T-helper 2 cell (primary cell): ENCODE data around the gene WWOX.
"Not testable (repeated sequence)": the region's sequence is repeated elsewhere in the genome, so short reads cannot be mapped to it uniquely, and the experiment has no call there.

Experiments used
- DNase-seq, 5 experiments: peaks; one replicate each; pipeline versions ENCODE4 v3.0.0 to v3.0.0-alpha.2; 2012 to 2022

Gene WWOX

DNA sequence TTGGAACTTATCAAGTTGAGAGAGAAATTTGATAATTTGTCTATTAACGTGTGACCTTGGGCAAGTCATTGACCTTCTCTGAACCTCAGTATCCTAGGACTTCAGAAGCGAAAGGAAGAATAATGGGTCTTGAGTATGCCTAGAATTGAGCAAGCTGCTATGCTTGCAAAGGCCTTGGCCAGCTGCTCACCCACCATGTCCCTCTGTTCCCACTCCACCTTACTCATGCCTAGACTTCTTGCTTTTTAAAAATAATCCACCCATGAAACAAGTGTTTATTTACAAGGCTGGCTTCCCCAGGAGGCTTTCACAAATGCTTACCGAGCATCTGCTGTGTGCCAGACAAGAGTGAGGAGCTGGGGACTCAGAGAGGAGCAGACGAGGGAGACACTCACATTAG is 910.4 kb downstream of the WWOX start:
- DNase-seq = no peak

DNA sequence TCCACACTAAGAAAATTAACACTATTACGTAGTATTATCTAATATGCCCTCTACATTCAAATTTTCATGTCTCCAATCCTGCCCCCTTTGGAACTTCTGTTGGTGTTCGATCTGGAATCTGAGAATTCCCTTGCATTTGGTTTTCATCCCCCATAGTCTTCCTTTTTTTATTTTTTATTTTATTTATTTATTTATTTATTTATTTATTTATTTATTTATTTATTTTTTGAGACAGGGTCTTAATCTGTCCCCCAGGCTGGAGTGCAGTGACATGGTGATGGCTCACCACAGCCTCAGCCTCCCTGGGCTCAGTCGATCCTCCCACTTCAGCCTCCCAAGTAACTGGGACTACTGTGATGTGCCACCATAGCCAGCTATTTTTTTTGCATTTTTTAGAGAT is 911.8 kb downstream of the WWOX start:
- DNase-seq = no peak

DNA sequence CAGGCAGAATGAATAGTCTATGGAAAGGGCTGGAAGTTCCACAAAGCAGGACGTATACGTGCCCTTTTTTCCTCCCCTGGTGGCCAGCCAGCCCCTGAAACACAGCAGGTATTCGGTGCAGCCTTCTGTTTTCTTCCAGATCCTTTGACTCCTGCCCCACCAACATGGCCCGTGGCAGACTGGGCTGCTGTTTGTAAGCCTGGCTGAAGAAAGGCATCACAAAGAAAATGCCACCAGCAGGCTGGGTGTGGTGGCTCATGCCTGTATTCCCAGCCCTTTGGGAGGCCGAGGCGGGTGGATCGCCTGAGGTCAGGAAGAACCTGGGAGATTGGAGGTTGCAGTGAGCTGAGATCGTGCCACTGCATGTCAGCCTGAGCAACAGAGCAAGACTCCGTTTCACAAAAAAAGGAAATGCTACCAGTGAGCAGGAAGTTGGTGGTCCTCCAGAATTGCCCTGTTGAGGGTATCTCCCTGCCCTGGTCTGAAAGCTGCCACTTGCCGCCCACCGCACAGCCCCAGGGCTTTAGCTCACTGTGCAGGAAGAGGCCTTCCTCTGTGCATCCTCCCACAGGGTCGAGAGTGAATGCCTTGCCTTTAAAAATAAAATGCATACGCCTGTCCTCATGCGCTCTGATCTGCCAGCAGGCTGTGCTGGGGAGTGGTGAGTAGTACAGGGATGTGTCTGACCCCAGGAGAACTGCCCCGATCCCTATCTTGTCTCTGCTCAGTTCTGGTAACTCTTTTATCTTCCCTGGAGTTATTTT is 913.4 kb downstream of the WWOX start:
- DNase-seq = peak in 1 of 5 experiments; percentile 27

DNA sequence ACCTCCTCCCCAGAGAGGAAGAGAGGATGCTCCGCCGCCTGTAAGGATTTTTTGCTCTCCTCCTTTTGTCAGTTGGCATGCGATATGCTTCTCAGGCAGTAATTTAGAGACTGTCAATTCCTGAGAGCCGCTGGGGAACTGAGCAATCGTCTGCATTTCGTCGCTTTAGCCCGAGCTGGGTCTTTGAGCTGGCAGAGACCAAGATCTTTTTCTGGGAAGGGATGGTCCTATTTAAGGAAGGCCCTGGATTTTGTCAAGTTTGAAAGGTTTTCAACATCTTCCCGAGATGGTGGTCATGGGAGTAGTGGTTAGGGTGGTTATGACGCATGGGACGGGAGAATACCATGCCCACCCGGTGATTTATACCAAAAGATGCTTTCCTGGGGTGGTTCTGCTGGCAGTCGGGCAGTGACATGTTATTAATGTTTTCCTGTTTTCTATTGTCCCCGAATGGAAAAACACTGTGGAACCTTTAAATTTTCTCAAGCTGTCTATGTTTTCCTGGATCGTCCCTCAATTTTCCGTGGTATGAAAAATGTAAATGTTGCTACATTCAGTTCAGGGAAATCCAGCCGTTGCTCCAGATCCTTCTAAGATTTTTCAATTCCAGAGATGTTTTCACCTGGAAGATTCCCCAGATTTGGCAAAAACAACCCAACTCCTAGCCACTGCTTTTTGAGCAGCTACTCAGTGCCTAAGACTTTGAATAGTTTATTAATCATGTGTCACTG is 914.6 kb downstream of the WWOX start:
- no peak for DNase-seq

DNA sequence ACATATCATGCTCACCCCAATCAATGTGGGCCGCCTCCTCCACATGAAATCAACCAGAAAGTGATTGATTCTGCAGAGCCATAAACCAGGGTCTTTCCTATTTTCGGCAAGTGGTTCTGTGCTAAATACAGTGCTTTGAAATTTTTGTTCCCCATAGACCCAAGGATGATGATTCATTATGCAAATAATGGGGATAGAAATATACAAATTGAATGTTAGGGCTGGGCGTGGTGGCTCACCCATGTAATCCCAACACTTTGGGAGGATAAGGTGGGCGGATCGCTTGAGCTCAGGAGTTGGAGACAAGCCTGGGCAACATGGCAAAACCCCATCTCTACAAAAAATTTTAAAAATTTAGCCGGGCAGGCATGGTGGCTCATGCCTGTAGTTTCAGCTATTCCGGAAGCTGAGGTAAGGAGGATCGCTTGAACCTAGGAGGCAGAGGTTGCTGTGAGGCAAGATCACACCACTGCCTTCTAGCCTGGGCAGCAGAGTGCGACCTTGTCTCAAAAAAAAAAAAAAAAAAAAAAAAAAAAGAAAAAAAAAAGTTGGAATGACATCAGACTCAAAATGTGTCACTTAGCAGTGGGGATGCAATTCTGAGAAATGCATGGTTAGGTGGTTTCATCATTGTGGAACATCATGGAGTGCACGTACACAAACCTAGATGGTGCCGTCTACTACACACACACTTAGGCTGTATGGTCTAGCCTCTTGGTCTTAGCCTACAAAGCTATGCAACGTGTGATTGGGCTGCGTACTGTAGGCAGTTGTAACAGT is 919.4 kb downstream of the WWOX start:
- no peak for DNase-seq

DNA sequence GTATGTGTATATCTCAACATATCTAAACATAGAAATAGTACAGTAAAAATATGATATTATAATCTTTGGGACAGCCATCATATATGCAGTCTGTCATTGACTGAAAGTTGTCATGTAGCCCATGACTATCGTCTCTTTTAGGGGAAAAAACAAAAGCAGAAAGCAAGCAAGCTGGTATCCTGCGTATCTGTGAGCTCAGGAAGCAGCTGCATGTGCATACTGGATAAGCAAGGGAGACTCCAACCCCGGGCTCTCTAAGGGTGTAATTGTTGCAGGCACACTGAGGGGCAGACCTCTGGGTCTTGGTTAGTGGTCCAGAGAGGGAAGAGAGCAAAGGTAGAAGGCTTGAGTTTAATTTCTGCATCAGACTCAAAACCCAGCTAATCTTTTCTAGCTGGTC is 920.0 kb downstream of the WWOX start:
- no peak for DNase-seq

DNA sequence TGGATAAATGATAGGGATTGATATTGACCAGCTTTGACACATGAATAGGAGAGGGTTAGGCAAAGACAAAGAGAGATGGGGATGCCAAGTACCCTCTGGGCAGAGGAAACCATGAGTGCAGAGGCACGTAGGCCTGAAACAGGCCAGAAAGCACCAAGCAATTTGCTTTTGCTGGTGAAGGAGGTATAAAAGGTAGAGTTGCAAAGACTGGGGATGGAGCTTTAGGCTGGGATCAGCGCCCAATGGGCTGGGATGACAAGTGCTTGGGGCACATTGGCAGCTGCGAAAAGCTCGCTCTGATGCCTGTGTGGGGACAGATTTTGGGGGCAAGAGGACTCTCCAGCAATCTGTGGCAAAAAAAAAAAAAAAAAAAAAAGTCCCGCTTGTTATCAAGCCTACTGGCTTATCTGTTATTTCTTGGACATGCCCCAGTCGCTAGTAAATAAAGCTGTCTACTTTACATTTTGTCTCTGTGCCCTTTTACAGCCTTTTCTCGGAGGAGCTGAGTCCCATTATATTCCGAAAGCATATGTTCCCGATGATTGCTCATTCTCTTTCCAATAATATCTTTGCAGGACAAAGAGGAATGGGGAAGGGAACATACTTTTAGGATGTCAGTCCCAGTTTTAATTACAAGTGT is 922.7 kb downstream of the WWOX start:
- DNase-seq = no peak

DNA sequence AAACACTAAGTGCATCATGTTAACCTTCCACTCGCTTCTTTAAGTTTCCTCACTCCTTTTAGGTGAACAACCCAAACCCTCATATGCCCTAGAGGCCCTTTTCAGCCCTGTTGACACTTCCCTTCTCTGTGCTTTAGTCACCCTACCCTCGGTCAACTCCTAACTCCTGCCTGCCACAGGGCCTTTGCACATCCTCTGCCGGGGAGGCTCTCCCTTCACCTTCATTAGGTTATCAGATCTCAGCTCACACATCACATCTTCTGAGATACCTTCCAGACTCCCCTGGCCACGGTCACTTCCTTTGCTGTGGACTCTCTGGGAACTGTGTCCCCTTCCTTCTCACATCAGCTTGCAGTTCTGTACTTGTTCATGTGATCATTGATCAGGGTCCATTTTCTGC is 926.7 kb downstream of the WWOX start:
- DNase-seq = no peak

DNA sequence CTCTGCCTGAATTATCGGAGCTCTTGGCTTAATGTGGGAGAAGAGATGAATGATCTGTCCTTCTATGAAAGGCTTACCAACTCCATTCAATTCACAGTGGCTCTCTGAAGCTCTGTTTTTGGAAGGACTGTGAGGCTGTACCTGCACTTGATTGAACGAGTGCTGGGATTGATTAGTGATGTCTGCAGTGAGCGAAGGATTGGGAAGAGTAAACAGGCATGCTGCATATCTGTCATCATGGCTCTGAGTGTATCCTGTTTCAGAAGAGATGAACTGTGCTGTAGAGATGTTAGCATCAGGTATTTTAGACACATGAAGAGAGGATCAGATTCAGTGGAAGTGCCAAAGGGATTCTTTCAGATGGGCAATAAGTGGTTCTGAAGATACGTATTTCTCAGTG is 937.1 kb downstream of the WWOX start:
- no peak for DNase-seq

DNA sequence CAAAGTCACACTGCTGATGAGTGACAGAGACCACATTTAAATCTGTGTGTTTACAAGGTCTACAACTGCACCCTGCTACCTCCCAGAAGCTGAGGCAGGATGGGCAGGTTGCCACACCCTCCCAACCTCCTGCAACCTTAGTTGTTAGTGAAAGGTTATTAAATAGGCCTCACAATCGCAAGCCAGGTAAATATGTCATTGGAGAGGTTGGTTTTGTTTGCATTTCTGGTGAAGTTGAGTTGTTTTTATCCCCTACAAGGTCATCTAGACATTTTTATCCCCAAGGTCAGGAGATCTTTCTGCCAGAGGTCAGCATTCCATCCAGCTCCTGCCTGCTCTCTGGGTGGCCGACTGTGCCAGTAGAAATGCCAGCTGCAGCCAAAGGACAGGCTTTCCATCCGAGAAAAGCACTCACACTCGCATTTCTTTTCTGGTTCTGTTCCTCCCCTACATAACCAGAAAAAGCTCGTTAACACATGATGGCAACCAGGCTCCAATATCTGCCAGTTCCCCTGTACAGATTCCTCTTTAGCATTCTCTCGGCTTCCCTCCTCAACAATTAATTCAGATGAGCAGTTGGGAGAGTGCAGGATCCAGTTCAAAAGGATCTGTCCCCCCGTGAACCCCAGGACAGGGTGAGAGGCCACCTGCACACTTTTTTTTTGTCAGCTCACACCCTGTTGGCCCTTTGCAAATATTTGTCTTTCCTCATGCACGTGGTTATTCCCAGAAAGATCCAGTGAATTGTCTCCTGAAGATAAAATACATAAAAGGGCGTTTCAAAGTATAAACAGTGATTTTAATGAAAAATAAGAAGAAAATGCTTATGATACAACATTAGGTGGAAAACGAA is 938.3 kb downstream of the WWOX start:
- DNase-seq = no peak

DNA sequence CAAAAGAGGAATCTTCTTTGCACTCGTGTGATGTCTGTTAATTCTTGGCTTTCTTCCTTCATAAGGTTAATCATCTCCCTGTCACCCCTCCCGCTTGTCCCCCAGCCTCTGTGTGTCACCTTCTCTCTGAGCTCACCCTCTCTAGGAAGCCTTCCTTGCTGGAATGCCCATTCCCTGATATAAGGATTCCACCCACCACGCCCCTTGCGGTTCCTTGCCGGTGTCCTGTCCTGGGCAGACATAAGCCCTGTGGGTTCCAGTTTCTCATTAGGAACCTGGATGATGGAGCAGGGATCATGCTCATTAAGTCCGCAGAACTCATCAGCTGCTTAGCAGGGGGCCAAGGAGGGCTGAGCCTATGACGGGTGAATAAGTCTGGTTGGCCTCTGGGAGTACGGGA is 941.8 kb downstream of the WWOX start:
- DNase-seq = no peak

DNA sequence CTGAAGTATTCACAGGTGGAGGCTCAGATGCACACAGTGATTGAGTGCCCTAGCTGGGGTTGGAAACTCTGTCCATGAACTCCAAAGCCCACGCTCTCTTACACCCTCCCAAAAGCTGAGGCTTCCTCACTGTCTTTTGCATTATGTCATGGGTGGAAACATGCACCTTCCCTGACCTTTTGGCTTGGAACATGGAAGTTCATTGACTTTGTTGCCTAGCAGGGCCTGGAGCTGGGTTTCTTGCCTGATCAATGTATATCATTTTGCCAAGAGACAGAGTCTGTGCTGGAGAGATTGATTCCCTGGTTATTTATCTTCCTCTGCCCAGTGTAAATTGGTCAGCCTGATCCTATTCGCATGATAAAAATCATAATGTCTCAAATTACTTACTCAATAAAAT is 942.7 kb downstream of the WWOX start:
- no peak for DNase-seq

DNA sequence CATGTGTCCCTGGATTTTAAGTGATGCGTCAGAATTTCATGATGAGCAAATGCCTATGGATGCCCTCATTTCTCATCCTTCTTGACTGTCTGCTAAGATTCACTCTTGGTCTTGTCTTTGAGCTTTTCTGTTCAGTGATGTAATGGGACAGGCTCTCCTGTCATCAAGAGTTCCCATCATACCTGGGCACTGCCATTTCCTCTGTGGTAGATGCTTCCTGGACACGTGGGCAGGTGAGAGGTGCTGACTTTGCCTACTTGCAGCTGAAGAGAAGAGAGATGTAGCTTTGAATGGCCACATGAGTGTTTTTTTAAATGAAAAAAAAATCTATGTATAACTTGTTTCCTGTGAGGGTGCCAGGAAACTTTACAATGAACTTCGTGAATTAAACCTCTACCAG is 943.4 kb downstream of the WWOX start:
- DNase-seq = peak in 2 of 5 experiments; percentile 40 to 63

DNA sequence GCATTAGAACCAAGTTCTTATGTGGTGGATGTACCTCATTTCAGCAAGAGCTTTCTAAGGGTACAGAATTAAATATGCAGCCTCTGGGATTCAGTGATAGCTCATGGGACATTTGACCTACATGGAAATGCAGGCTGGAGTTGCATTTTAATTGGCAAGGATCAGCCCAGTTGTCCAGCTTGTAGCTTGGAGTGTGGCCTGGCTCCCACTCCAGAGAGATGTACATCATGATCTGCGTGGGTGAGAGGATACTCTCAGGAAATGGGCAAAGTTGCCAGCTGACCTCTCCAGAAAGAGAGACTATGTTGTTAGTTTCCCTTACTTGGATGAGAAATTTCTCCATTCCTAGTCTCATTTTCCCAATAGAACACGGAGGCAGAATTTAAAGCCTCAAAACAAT is 945.7 kb downstream of the WWOX start:
- DNase-seq = no peak

DNA sequence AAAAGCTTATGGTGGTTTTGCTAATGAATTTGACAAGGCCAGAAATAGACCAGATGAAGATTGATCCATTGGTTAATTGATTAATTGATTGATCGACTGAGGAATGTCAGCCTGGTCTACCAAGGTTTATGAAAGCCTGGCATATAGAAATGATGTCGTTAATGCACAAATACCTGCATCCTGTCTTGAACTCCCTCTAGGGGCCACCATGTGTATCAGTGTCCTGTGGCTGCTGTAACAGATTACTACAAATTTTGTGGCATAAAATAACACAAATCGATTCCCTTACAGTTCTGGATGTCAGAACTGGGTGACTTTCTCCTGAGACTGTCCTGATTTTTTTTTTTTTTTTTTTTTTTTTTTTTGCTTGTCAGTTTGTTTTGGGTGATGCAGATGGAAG is 947.9 kb downstream of the WWOX start:
- peak in 1 of 5 experiments; percentile 72 for DNase-seq

DNA sequence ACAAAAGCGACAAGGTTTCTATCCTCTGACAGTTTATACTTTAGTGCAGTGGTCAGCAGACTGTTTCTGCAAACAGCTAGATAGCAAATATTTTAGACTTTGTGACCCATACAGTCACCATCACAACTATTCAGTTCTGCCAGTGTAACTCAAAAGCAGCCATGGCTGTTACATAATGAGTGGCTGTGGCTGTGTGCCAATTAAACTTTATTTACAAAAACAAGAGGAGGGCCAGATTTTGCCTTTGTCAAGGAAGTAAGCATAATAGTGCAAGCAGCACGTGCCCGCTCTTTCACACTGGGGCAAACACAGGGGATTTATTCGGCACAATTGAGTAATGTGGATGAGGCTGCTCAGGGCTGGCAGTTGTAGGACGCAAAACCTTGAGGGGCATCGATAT is 949.6 kb downstream of the WWOX start:
- DNase-seq = no peak

DNA sequence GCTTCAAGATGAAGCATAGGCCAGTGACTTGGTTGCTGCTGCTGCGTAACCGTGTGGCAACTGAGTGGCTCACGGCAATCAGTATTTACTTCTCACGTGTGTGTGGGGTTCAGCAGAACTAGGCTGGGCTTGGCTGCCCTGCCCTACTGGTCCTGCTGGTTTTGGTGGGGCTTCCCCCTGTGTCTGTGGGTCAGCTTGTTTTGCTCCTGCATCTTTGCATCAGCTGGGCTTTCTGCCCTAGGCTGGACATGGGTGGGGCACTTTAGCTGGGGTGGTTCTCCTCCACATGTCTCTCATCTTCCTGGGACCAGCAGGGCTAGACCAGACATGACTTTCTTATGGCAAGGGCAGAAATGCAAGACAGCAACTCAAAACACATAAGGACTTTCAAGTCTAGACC is 950.6 kb downstream of the WWOX start:
- no peak for DNase-seq

DNA sequence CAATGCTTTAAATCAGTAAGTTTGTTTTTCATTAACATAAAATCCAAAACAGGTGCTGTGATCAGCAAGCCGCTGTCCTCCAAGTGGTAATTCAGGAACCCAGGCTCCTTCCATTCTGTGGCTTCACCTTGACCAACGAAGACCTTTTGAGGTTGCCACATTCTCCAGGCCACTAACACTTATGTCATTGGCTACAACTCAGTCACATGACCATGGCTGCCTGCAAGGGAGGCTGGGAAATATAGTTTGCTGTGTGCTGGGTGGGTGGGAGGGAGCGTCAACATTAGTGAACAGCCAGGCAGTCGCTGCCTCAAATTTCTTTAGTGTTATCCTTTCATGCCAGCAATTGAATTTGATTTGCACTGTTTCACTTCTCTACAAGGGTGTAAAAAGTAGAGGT is 951.9 kb downstream of the WWOX start:
- DNase-seq = no peak

DNA sequence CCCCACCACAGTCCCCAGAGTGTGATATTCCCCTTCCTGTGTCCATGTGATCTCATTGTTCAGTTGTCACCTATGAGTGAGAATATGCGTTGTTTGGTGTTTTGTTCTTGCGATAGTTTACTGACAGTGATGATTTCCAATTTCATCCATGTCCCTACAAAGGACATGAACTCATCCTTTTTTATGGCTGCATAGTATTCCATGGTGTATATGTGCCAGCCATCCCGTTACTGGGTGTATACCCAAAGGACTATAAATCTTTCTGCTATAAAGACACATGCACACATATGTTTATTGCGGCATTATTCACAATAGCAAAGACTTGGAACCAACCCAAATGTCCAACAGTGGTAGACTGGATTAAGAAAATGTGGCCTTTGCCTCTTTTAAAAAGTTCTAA is 952.7 kb downstream of the WWOX start:
- DNase-seq = not testable (repeated sequence)

DNA sequence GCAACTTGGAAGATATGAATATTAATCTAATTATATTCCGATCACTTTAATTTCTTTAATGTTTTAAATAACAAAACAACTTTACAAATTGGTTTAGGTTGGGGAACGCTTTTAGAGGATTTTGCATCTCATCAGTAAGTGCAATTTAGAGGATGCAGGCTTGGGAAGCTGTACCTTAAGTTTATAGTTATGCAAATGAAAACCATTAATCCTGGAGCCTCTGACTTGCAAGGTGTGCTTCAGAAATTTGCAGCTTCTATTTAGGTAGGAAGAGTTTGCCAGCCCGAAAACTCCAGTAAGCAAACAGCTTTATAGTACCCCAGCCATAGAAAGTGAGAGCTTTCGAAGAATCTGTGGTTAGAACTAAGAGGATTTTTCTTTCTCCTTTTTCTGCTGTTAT is 954.1 kb downstream of the WWOX start:
- DNase-seq = no peak

DNA sequence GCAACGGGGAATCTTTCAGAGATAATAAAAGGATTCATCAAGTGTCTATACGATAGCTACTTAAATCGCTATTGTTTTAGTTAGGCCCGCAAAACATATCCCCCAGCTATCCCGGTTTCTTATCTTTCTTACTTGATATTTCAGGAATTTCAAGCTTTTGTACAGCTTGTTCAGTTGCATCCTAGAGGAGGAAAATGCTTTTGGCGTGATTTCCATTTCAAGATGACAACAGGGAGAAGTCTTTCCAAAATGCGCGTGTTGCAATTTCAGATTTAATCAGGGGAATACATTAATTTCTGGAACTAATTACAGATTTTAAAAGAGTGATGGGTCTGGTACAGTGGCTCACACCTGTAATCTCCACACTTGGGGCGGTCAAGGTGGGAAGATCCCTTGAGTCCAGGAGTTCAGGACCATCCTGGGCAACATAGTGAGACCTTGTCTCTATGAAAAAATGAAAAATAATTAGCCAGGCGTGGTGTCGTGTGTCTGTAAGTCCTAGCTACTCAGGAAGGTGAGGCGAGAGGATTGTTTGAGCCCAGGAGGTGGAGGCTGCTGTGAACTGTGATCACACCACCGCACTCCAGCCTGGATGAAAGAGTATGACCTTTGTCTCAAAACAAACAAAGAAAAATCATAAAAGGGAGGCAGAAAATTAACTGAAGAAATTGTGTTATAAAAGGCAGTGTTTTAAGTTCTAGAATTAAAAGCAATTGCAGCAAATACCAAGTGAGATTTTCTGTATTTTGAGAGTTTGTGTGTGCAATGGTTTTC is 954.9 kb downstream of the WWOX start:
- DNase-seq = no peak
